ENCODE results near the gene CIC. TPM values are rescaled to one million over a fixed set of nuclear protein-coding genes. Genes with fewer than 3 reads are reported as not detected.

The CIC gene
- total RNA-seq, 1 donor from 2014 or later: 34.6 TPM

DNA sequence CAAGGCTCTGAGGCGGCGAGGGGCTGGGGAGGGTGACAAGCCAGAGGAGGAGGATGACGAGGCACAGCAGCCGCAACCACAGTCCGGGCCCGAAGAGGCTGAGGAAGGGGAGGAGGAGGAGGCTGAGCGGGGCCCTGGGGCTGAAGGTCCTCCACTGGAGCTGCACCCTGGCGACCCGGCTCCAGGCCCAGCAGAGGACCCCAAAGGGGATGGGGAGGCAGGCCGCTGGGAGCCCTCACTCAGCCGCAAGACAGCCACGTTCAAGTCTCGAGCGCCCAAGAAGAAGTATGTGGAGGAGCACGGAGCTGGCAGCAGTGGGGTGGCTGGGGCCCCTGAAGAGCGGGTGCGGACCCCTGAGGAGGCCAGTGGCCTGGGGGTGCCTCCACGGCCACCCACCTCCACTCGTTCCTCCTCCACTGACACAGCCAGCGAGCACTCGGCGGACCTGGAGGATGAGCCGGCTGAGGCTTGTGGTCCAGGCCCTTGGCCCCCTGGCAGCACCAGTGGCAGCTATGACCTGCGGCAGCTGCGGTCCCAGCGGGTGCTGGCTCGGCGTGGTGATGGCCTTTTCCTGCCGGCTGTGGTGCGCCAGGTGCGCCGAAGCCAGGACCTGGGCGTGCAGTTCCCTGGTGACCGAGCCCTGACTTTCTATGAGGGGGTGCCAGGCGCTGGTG is 2.9 kb downstream of the CIC start:
- intact Hi-C loops (cut with DNase I): no loop called here
- ATAC-seq (no peak), DNase-seq (ENCODE audit: missing footprints) (no peak)

DNA sequence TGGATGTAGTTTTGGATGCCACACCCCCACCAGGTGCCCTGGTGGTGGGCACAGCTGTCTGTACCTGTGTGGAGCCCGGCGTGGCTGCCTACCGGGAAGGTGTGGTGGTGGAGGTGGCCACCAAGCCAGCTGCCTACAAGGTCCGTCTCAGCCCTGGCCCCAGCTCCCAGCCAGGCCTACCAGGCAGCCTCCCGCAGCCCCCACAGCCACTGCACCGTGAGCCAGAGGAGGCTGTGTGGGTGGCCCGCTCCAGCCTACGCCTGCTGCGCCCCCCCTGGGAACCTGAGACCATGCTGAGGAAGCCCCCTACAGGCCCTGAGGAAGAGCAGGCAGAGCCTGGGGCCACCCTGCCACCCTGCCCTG is 3.5 kb downstream of the CIC start:
- ATAC-seq: no peak
- peak; percentile 55 for DNase-seq (ENCODE audit: missing footprints)
- intact Hi-C loops (cut with DNase I): no loop called here

DNA sequence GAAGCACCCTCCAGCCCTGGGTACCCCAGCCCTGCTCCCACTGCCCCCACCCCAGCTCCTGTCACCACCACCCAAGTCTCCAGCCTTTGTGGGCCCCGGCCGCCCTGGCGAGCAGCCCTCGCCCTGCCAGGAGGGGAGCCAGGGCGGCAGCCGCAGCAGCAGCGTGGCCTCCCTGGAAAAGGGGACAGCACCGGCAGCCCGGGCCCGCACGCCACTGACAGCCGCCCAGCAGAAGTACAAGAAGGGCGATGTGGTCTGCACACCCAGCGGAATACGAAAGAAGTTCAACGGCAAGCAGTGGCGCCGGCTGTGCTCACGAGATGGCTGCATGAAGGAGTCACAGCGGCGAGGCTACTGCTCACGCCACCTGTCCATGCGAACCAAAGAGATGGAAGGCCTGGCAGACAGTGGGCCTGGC is 3.9 kb downstream of the CIC start:
- peak; percentile 54 for DNase-seq (ENCODE audit: missing footprints)
- intact Hi-C loops (cut with DNase I): no loop called here
- no peak for ATAC-seq

DNA sequence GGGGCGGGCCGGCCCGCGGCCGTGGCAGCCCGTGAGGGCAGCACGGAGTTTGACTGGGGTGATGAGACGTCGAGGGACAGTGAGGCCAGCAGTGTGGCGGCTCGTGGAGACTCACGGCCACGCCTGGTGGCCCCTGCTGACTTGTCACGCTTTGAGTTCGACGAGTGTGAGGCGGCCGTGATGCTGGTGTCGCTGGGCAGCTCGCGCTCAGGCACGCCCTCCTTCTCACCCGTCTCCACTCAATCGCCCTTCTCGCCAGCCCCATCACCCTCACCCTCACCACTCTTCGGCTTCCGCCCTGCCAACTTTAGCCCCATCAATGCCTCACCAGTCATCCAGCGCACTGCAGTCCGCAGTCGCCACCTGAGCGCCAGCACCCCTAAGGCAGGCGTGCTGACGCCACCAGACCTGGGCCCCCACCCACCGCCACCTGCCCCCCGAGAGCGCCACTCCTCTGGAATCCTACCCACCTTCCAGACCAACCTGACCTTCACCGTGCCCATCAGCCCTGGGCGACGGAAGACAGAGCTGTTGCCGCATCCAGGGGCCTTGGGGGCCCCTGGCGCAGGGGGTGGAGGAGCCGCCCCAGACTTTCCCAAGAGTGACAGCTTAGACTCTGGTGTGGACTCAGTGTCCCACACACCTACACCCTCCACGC is 4.5 kb downstream of the CIC start:
- intact Hi-C loops (cut with DNase I): no loop called here
- ATAC-seq (no peak), DNase-seq (ENCODE audit: missing footprints) (peak; percentile 34)

DNA sequence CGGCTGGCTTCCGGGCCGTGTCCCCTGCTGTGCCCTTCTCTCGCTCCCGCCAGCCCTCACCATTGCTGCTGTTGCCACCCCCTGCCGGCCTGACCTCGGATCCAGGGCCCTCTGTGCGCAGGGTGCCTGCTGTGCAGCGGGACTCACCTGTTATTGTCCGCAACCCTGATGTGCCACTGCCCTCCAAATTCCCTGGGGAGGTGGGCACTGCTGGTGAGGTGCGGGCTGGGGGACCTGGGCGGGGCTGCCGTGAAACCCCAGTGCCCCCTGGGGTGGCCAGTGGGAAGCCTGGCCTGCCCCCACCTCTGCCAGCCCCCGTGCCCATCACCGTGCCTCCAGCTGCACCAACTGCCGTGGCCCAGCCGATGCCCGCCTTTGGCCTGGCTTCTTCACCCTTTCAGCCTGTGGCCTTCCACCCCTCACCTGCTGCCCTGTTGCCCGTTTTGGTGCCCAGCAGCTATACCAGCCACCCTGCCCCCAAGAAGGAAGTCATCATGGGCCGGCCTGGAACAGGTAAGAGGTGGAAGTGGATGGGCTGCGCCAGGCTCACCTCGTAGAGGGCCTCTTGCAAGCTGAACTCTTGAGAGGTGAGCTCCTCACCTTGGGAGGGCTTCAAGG is 5.1 kb downstream of the CIC start:
- ATAC-seq: no peak
- DNase-seq (ENCODE audit: missing footprints): peak; percentile 31
- intact Hi-C loops (cut with DNase I): no loop called here

DNA sequence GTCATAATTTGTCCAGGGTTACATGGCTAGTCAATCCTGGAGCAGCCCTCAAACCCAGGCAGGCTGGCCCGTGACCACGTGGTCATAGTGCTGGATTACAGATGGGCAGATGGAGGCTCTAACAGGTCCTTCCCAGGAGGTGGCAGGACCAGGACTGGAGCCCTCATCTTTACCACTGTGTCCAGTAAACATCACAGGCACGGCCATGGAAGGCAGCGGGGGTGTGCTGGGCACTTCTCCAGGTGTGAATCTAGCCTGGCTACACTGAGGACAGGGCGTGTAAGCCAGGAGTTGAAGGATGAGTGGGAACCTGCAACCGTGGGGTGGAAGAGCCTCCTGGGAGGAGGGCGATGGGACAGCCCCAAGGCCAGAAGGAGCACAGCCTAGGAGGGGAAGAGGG is 6.1 kb downstream of the CIC start:
- intact Hi-C loops (cut with DNase I): no loop called here
- ATAC-seq (no peak), DNase-seq (ENCODE audit: missing footprints) (peak; percentile 28)

DNA sequence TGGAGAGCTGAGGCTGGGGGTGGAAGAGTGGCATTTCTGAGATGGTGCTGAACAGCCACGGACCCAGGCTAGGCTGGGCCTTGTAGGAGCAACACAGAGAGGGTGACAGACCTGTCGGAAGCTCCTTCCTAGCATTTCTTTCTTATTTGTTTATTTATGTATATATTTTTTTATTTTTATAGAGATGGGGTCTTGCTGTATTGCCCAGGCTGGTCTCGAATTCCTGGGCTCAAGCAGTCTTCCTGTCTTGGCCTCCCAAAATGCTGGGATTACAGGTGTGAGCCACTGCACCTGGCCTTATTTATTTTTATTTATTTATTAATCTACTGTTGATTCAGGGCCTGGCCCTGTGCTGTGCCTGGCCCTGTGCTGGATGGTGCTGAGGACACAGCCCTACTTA is 6.5 kb downstream of the CIC start:
- DNase-seq (ENCODE audit: missing footprints) (peak; percentile 51), ATAC-seq (no peak)
- intact Hi-C loops (cut with DNase I): no loop called here

DNA sequence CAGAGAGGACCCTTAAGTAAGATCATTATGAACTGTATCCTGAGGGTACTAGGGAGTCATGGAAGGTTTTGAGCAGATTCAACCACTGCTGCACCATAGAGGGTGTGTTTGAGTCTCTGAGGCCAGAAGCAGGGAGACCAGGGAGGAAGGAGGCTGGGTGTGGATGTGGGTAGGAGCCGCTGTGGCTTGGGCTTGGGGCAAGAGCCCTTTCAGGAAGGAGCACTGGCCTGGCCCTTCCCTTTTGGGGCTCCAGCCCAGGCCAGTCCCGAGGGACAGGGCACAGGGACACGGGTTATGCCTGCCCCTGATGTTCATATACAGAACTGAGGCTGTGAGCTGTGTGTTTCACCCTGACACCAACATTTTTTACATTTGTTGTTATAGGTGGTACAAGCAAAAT is 7.2 kb downstream of the CIC start:
- peak; percentile 65 for DNase-seq (ENCODE audit: missing footprints)
- intact Hi-C loops (cut with DNase I): no loop called here
- no peak for ATAC-seq

DNA sequence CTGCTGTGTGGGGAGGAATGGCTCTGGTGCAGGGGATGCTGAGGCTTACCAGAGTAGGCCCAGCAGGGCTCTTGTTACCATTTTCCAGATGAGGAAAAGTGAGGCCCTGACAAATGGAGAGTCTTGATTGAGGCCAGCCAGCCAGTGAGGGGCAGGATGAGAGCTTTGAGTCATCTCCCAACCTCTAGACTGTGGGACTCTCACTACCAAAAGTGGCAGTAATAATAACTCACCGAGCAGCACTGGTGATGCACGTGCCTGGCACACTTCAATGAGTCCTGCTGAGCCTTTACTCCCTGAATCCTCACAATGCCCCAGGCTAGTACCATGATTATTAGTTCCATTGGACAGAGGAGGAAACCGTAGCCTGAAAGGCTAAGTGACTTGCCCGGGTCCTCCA is 7.8 kb downstream of the CIC start:
- peak; percentile 37 for DNase-seq (ENCODE audit: missing footprints)
- intact Hi-C loops (cut with DNase I): no loop called here
- no peak for ATAC-seq

DNA sequence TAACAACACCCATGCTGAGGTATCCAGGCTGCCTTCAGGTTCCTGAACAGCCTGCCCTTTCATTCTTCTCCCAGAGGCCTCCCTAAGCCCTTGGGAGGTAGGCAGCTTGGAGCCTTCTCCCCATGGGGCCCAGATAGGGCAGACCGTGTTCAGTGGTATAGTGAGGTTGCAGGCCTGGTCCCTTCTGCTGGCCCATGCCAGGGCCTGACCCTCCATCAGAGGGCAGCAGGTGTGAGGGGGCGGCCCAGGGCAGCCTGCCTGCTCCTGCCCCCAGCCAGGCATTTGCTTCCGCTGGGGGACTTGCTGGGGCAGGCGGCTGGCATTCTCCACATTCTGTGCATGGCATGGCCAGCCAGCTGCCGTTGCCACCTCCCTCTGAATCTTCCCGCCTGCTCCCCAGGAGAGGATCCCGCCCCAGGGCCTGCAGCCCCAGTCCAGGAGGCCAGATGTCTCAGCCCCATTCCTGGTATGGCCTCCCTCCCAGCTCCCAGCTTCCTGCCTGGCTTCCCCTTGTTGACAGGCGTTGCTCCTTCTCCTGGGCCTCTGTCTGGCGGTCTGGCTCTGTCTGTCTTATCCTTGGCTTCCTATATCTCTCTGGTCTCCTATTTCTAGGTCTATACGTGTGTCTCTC is 8.9 kb downstream of the CIC start:
- intact Hi-C loops (cut with DNase I): no loop called here
- DNase-seq (ENCODE audit: missing footprints): peak; percentile 33

DNA sequence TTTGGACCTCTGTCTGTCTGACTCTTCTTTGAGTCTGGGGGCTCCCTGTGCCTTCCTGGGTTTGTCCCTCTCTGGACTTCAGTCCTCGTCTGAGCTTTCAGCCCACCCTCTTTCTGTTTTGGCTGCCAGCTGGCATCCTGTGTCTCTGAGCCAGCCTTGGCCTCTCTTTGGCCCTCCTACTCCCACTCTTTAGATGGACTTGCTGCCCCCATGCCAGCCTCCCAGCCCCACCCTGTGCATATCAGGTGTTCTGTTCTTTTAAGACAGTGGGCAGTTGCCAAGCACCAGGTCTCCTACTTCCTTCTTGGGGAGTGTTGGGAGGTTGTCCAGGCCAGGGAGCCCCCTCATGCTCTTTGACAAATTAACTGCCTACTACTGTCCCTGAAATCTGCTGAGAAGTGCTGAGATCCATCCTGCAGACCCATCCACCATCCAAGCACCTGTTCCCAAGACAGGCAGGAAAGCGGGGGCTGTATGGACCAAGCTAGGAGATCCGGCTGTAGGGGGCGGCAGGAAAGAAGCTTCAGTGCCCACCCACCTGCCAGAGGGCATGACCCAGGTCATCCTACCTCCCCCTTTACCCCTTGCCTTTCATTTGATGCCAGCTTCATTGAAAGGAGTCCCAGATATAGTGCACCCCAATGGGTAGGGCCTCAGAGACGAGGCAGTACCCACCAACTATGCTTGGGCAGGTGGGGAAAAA is 9.6 kb downstream of the CIC start:
- ATAC-seq: no peak
- intact Hi-C loops (cut with DNase I): no loop called here
- peak; percentile 67 for DNase-seq (ENCODE audit: missing footprints)

More for the DNA sequence above, 8.9 kb downstream of the CIC start:
- no peak for ATAC-seq

DNA sequence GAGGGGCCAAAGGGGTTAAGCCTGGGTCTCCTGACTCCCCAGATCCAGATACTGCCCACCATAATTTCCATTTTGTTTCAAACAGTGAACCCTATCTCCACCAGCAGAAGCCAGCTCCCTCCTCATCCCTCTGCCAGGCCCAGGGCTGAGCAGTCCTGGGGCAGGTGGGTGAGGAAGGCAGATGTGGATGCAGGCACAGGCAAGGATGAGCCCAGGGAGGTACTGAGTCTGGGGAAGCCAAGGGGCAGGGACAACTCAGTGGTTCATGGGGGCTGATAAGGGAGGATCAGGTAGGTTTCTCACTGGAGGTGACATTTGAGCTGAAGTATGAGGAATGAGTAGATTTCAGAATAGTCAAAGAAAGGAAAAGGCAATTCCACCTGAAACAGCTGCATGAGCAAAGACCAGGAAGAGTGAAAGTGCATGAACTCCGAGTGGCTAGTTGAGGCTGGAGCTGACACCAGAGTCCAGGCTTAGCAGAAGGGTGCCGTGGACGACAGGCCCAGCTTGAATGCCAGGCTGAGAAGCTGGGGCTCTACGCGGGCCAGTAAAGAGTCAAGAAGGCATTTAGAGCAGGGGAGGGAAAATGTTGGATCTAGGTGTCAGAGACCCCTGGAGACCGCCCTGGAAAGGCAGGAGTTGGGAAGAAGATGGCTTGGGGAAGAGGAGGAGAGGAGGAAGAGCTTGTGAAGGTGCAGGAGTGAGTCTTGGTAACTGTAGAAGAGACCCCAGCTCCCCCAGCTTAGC is 10.3 kb downstream of the CIC start:
- DNase-seq (ENCODE audit: missing footprints) (peak; percentile 15), ATAC-seq (no peak)
- intact Hi-C loops (cut with DNase I): no loop called here

DNA sequence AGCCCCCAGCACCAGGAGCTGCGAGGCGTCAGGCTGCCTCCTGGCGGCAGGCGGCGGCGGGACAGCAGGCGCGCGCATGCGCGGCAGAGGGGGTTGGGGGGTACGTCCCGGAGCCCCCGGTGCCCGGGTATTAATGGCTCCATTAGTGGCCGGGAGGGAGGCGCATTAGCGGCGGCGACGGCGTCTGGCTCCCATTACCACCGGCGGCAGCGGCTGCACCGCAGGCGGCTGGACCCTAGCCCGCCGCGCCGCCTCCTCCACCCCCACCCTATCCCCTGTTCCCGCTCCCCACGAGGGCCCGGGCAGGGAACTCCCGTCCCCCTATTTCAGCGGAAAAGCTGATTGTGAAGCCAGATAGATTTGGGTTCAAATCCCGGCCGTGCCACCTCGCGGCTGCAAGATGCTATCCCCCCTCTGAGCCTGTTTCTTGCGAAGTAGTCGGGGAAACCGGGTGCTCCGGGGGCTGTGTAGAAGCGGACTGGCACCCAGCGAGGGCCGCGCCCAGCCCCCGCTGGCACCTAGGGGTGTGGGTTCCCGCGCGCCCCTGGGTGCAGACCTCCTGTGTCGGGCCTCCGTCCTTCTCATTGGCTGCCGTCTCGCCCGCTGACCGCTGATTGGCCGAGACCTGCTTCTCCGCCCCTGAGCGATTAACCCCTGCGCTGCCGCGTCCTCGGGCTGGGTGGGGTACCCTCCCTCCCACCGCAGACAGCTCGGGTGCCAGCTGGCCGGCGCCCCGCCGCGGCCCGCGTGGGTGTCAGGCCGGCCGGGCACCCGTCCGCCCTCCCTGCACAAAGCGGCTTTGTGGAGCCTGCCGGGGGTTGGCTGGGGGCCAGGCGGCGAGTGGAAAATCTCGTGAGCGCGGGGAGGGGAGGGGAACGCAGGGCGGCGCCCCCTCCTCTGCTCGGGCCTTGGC is 11.1 kb downstream of the CIC start:
- intact Hi-C loops (cut with DNase I): loop anchor here (1.0 kb wide), 2 partner anchors 25 to 34 kb away; partner anchors contain the start of gene ERF
- peak; percentile 95 for DNase-seq (ENCODE audit: missing footprints)
- peak; percentile 71 for ATAC-seq

DNA sequence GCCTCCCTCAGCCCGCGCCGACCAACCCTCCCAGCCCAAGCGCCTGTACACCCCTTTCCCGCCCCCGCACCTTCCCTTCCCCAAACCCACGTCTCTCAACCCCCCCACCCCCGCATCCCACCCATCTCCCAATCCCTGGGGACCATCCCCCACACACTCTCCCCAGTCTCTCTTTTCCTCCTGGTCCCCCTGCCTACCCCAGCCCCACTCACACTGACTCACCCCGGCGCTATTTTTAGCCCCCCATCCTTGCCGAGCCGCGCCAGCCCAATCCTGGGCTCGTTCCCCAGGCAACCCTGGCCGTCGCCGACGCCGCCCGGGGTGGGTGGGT is 11.7 kb downstream of the CIC start:
- intact Hi-C loops (cut with DNase I): loop anchor here (1.0 kb wide), 2 partner anchors 25 to 34 kb away; partner anchors contain the start of gene ERF
- DNase-seq (ENCODE audit: missing footprints): no peak
- peak; percentile 12 for ATAC-seq

DNA sequence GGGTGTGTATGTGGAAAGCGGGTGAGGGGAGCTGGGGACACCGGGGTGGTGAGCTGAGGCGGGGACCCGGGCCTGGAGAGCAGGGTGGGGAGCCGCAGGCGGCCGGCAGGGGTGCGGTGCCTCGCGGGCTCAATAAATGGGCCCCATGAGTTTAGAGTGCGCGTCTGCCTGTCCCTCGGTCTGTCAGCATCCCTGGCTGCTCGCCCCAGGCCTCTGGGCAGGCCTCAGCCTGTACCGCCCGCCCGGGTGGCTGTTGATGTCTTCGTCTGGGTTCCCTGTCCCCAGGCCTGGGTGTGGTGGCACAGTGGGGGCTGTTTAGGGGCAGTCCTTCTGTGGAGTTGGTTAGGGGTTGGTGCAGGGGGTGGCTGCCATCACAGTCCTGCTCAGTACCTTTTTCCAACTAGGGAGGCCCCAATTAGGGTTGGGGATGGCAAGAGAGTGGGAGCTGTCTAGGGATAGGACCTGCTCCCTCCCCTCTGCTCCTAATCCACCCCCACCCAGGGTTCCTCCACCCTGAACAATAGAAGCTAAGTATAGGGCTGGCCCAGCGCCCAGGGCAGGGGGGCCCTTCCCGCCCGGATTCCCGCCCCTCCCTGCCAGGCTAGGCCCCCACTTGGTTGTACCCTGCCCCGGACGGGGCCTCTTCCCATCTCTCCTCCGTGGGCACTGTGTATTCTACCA is 12.2 kb downstream of the CIC start:
- intact Hi-C loops (cut with DNase I): no loop called here
- peak; percentile 83 for DNase-seq (ENCODE audit: missing footprints)
- ATAC-seq: no peak

DNA sequence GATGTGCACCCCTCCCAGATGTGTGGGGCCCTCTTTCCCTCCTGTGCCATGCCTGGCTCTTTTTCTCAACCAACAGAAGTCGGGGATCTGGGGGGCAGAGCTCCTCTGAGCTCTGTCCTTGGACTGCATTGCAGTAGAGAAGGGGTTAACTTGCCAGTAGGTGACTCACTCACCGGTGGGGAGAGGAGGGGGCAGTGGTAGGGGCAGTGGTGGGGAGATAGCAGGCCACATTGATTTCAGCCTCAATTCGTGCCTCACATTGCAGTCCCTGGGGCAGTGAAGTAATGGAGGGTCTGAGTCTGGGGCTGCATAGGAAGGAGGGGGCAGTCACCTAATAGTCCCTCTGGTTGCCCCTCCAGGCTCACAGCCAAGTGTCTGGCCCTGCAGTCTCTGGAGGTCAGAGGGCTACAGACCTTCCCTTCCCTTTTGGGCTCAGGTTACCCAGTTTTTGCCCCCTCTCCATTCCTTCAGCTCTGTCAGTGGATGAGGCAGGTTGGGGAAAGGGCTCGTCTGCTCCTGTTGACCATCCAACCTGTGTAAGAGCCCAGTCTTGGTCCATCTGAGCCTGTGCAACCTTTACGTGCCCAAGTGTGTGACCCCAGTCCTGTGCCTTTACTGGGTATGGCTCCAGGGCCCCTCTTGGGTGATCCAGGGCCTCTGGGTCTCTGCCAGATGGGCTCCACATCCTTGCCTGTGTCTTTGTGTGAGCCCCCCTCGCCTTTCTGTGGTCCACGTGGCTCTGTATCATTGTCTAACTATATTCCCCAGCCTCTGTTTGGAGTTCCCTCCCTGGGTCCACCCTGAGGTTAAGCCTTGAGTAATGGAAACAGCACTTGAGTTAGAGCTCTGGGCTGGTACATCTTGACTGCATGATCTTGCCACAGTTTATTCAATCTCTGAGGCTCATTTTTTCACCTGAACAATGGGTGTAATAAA is 13.0 kb downstream of the CIC start:
- DNase-seq (ENCODE audit: missing footprints) (peak; percentile 53), ATAC-seq (no peak)
- intact Hi-C loops (cut with DNase I): no loop called here
